ENCODE measurements around the gene FCHSD1.

DNA sequence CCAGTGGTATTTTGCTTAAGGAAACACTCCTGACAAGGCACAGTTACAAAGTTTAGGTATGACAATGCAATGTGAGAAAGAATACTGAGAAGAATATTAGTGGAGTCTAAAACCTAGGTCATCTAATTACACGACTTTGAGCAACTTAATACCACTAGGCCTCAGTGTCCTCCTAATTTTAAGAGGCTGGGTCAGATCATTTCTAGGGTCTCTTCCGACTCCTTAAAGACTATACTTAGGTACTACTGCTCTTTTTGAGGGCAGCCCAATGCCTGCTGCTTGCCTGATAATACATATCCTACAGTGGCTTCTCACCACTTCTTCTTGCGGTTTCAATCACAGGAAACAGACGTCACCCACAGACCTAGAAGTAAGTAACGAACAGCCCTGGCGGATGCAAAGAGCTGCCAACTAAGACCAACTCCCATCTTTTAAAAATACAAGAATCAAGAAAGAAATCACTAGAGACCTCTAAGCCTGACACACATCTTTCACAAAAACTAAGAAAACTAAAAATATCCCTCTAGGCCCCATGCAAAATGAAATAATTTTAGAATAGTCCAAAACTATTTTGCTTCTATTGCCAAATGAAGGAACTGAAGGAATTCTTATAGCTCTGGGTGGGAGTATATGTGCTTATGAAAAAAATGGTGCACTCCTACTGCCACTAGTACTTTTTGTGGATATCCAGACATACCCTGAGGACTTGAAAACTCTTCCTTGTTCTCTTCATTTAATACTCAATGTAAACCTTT lies 45.5 kb downstream of the FCHSD1 start:
- TF ChIP-seq CEBPB (IDR thresholded peaks at IDR 0.05; ENCODE audit: low read depth), result no peak
- TF ChIP-seq, protein P1, sequence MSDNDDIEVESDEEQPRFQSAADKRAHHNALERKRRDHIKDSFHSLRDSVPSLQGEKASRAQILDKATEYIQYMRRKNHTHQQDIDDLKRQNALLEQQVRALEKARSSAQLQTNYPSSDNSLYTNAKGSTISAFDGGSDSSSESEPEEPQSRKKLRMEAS (IDR thresholded peaks at IDR 0.05), result no peak
- TF ChIP-seq POLR2A (IDR thresholded peaks at IDR 0.05; ENCODE audit: borderline replicate concordance, extremely low read depth, insufficient read depth, insufficient read length), result no peak
